Measurements from ENCODE around the gene MUC3A. TPM values are rescaled to one million over a fixed set of nuclear protein-coding genes. Genes with fewer than 3 reads are reported as not detected.

The MUC3A gene
- total RNA-seq, 1 experiment from 2014 or later, result 2.0 TPM

GRCh38 chr7:101017064-101017777 is 67.9 kb downstream of the MUC3A start:
- POLR2A ChIA-PET (ENCODE audit: low non-redundant PET), result no interaction called here
- H3K27ac ChIP-seq (ENCODE audit: low read depth, low read length, poor library complexity, severe bottlenecking), result no peak overlapping the region
- H3K36me3 ChIP-seq (ENCODE audit: insufficient read depth, low read length, poor library complexity, severe bottlenecking), result no peaks in the 10 kb centered on the region

More at GRCh38 chr7:101017064-101017777, 67.9 kb downstream of the MUC3A start:
- peak overlapping the region; percentile 37 for H3K4me3 ChIP-seq (ENCODE audit: low read depth, low read length, poor library complexity, severe bottlenecking)
- CTCF ChIA-PET, result no interaction called here
- peaks cover 11% of the 10 kb centered on the region for H3K4me1 ChIP-seq (ENCODE audit: insufficient read depth, low read length, poor library complexity, severe bottlenecking)
- no TSS peak for BruUV-seq (replicated peaks)
- TF ChIP-seq EZH2 (IDR thresholded peaks at IDR 0.05; ENCODE audit: borderline replicate concordance, low read depth, low read length, poor library complexity, severe bottlenecking), result no peak
- no peak for TF ChIP-seq CTCF (conservative IDR thresholded peaks at IDR 0.05; ENCODE audit: low read depth, low read length)
- peak; percentile 76 for DNase-seq (ENCODE audit: low spot score)
- H3K27me3 ChIP-seq (replicated peaks; ENCODE audit: insufficient read depth, low read depth, low read length, poor library complexity), result no peaks in the 10 kb centered on the region
- H3K9me3 ChIP-seq (ENCODE audit: low read depth, low read length, poor library complexity, severe bottlenecking), result no peaks in the 10 kb centered on the region
- intact Hi-C loops (cut with micrococcal nuclease; ENCODE audit: unreplicated experiment), result no loop called here

Other genes starting within 250 kb of the MUC3A start
- 68.8 and 72.6 TPM in 2 replicates for gene POP7, start 243.4 kb upstream of the MUC3A start, total RNA-seq (2021)
- gene EPO, start 229.1 kb upstream of the MUC3A start, total RNA-seq (2021), result 0.21 TPM in 1 of 2 replicates, not detected in the other
- not detected in 2 replicates for gene ZAN, start 215.9 kb upstream of the MUC3A start, total RNA-seq (2021)
- 90.4 and 92.6 TPM in 2 replicates for gene EPHB4, start 122.0 kb upstream of the MUC3A start, total RNA-seq (2021)
- 23.8 and 26.1 TPM in 2 replicates for gene SLC12A9, start 96.8 kb upstream of the MUC3A start, total RNA-seq (2021)
- gene TRIP6, start 82.1 kb upstream of the MUC3A start, total RNA-seq (2021), result 114 and 140 TPM in 2 replicates
- gene SRRT, start 74.4 kb upstream of the MUC3A start, total RNA-seq (2021), result 257 and 277 TPM in 2 replicates
- gene UFSP1, start 59.8 kb upstream of the MUC3A start, total RNA-seq (2021), result 4.7 and 5.0 TPM in 2 replicates
- 0.52 and 0.87 TPM in 2 replicates for gene ACHE, start 53.6 kb upstream of the MUC3A start, total RNA-seq (2021)
- 0.67 and 0.94 TPM in 2 replicates for gene MUC12, start 20.0 kb downstream of the MUC3A start, total RNA-seq (2021)
- not detected in 2 replicates for gene MUC17, start 70.5 kb downstream of the MUC3A start, total RNA-seq (2021)
- gene TRIM56, start 135.9 kb downstream of the MUC3A start, total RNA-seq (2021), result 27.5 and 32.3 TPM in 2 replicates
- gene SERPINE1, start 177.6 kb downstream of the MUC3A start, total RNA-seq (2021), result 4.7 and 5.3 TPM in 2 replicates
- gene AP1S1, start 204.9 kb downstream of the MUC3A start, total RNA-seq (2021), result 71.3 and 79.0 TPM in 2 replicates
- gene VGF, start 216.0 kb downstream of the MUC3A start, total RNA-seq (2021), result 14.4 and 16.0 TPM in 2 replicates
- gene NAT16, start 230.8 kb downstream of the MUC3A start, total RNA-seq (2021), result not detected in 2 replicates